ENCODE data around the gene RFXANK. TPM values are rescaled to one million over a fixed set of nuclear protein-coding genes. Genes with fewer than 3 reads are reported as not detected.
"Not testable (repeated sequence)": the region's sequence is repeated elsewhere in the genome, so short reads cannot be mapped to it uniquely, and the experiment has no call there.

Gene RFXANK, protein sequence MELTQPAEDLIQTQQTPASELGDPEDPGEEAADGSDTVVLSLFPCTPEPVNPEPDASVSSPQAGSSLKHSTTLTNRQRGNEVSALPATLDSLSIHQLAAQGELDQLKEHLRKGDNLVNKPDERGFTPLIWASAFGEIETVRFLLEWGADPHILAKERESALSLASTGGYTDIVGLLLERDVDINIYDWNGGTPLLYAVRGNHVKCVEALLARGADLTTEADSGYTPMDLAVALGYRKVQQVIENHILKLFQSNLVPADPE
- total RNA-seq, result 100 to 1,000 TPM; 100 to 102 TPM

GRCh38 chr19:19192078-19192882 is at the start of gene RFXANK, which contains the start of gene BORCS8:
Gene RFXANK (plus strand): TSS chr19:19192258. CDS start chr19:19193947, 1,689 bp downstream.
Gene BORCS8 (minus strand): TSS chr19:19192152. CDS start chr19:19192117, 35 bp downstream.
- Mint-ChIP-seq H3K4me3 (peak within 1 kb of the TSS; percentile 98), H3K36me3 (ENCODE audit: low read depth) (peaks cover 29% of the 10 kb centered on the region), H3K27ac (peak within 1 kb of the TSS; percentile 99), H3K27me3 (no peaks in the 10 kb centered on the region), H3K9me3 (no peaks in the 10 kb centered on the region), H3K4me1 (peaks cover 48% of the 10 kb centered on the region)
- CTCF ChIA-PET, result interaction anchor here (0.7 to 3.3 kb wide), 12 partner anchors 8 to 298 kb away, joined by 3 to 19 read pairs (median 7); partner anchors contain the start of genes COPE, DDX49, GATAD2A and NR2C2AP
- POLR2A ChIA-PET, result interaction anchor here (0.6 to 5.1 kb wide), 14 partner anchors 12 to 635 kb away, joined by 3 to 102 read pairs (median 3); partner anchors contain the start of genes ATP13A1 and NR2C2AP
- DNase-seq, result peak; percentile 99

- Mint-ChIP-seq H3K27ac (no peak overlapping the region), H3K36me3 (ENCODE audit: low read depth) (no peaks in the 10 kb centered on the region), H3K9me3 (no peaks in the 10 kb centered on the region), H3K4me1 (peaks cover 22% of the 10 kb centered on the region), H3K4me3 (no peak overlapping the region), H3K27me3 (no peaks in the 10 kb centered on the region)
- CTCF ChIA-PET, result no interaction called here
- no peak for DNase-seq
- POLR2A ChIA-PET, result no interaction called here
Measured at GRCh38 chr19:19142347-19142746, 49.7 kb upstream of the RFXANK start.

- POLR2A ChIA-PET, result interaction anchor here (1.0 to 1.1 kb wide), 2 partner anchors 29 to 345 kb away, joined by 3 read pairs; no protein-coding TSS in a partner anchor
Measured at GRCh38 chr19:19145281-19145680, 46.8 kb upstream of the RFXANK start.

GRCh38 chr19:19145684-19146608 is 46.1 kb upstream of the RFXANK start:
- H3K27ac Mint-ChIP-seq, result no peak overlapping the region
- POLR2A ChIA-PET, result interaction anchor here (1.0 to 1.1 kb wide), 2 partner anchors 29 to 345 kb away, joined by 3 read pairs; no protein-coding TSS in a partner anchor

More at GRCh38 chr19:19145281-19145680, 46.8 kb upstream of the RFXANK start:
- DNase-seq, result no peak
- H3K27ac Mint-ChIP-seq, result no peak overlapping the region
- no peaks in the 10 kb centered on the region for H3K27me3 Mint-ChIP-seq
- H3K4me1 Mint-ChIP-seq, result no peaks in the 10 kb centered on the region
- CTCF ChIA-PET, result interaction anchor here (0.6 to 4.1 kb wide), 12 partner anchors 12 to 150 kb away, joined by 3 to 23 read pairs (median 4); partner anchors contain the start of genes BORCS8, RFXANK and SLC25A42
- H3K4me3 Mint-ChIP-seq, result no peak overlapping the region
- no peaks in the 10 kb centered on the region for H3K36me3 Mint-ChIP-seq (ENCODE audit: low read depth)
- no peaks in the 10 kb centered on the region for H3K9me3 Mint-ChIP-seq

DNA sequence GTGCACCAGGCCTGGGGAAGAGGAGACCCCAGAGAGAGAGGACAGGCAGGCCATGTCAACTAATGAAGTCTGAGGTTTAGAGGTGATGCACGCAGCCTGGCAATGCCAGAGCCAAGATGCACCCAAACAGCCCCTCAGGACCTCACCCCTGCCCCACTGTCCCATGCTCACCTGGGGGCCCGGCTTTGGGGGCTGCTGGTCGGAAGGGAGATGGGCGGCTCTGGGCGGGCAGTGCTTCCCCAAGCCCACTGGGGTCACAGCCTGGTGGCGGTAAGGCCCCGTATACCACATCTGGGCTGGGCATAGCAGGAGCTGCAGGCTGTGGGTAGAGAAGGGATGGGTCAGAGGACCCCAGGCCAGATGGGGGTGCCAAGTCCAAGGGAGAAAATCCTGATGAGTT is 45.2 kb upstream of the RFXANK start:
- no peaks in the 10 kb centered on the region for H3K36me3 Mint-ChIP-seq (ENCODE audit: low read depth)
- no peak overlapping the region for H3K4me3 Mint-ChIP-seq
- ChIA-PET POLR2A (no interaction called here), CTCF (interaction anchor here (1.4 to 4.1 kb wide), 5 partner anchors 11 to 169 kb away, joined by 3 to 23 read pairs (median 7); no protein-coding TSS in a partner anchor)
- no peaks in the 10 kb centered on the region for H3K27me3 Mint-ChIP-seq
- no peak for DNase-seq
- H3K9me3 Mint-ChIP-seq, result no peaks in the 10 kb centered on the region
- H3K27ac Mint-ChIP-seq, result no peak overlapping the region
- H3K4me1 Mint-ChIP-seq, result no peaks in the 10 kb centered on the region

More at GRCh38 chr19:19145684-19146608, 46.1 kb upstream of the RFXANK start:
- no peaks in the 10 kb centered on the region for H3K4me1 Mint-ChIP-seq
- H3K36me3 Mint-ChIP-seq (ENCODE audit: low read depth), result no peaks in the 10 kb centered on the region
- H3K9me3 Mint-ChIP-seq, result no peaks in the 10 kb centered on the region
- H3K27me3 Mint-ChIP-seq, result no peaks in the 10 kb centered on the region
- H3K4me3 Mint-ChIP-seq, result no peak overlapping the region
- CTCF ChIA-PET, result interaction anchor here (0.6 to 4.1 kb wide), 12 partner anchors 11 to 149 kb away, joined by 3 to 23 read pairs (median 4); partner anchors contain the start of genes BORCS8, RFXANK and SLC25A42
- peak; percentile 89 for DNase-seq

GRCh38 chr19:19147344-19147743 is 44.7 kb upstream of the RFXANK start:
- Mint-ChIP-seq H3K27ac (no peak overlapping the region), H3K9me3 (no peaks in the 10 kb centered on the region), H3K4me1 (no peaks in the 10 kb centered on the region), H3K27me3 (no peaks in the 10 kb centered on the region), H3K36me3 (ENCODE audit: low read depth) (no peaks in the 10 kb centered on the region), H3K4me3 (no peak overlapping the region)
- no peak for DNase-seq
- ChIA-PET CTCF (interaction anchor here (1.4 to 4.1 kb wide), 4 partner anchors 10 to 168 kb away, joined by 3 to 23 read pairs (median 9); no protein-coding TSS in a partner anchor), POLR2A (no interaction called here)

DNA sequence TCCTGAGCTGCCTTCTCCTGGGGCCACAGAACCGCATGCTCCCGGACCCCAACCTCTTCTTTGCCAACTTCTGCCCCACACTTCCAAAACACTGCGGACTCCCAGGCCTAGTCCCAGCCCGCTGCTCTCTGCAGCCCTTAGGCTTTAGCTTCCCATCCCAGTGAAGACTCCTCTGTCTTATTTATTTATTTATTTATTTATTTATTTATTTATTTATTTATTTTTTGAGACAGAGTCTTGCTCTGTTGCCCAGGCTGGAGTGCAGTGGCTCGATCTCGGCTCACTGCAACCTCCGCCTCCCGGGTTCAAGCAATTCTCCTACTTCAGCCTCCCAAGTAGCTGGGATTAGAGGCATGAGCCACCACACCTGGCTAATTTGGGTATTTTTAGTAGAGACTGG is 43.6 kb upstream of the RFXANK start:
- not testable (repeated sequence) for H3K9me3 Mint-ChIP-seq; DNase-seq; H3K27me3 Mint-ChIP-seq; H3K4me1 Mint-ChIP-seq; H3K36me3 Mint-ChIP-seq (ENCODE audit: low read depth); H3K27ac Mint-ChIP-seq; H3K4me3 Mint-ChIP-seq
- CTCF ChIA-PET, result interaction anchor here (1.8 to 4.1 kb wide), 2 partner anchors 9 to 27 kb away, joined by 11 to 23 read pairs; no protein-coding TSS in a partner anchor
- POLR2A ChIA-PET, result interaction anchor here (0.6 kb wide), 1 partner anchor 43 kb away, joined by 3 read pairs; the partner anchor contains the start of genes BORCS8 and RFXANK

GRCh38 chr19:19149435-19149834 is 42.6 kb upstream of the RFXANK start:
- Mint-ChIP-seq H3K4me3 (no peak overlapping the region), H3K36me3 (ENCODE audit: low read depth) (no peaks in the 10 kb centered on the region), H3K27ac (no peak overlapping the region), H3K4me1 (no peaks in the 10 kb centered on the region), H3K27me3 (no peaks in the 10 kb centered on the region), H3K9me3 (no peaks in the 10 kb centered on the region)
- POLR2A ChIA-PET, result no interaction called here
- CTCF ChIA-PET, result interaction anchor here (0.7 to 4.1 kb wide), 2 partner anchors 8 to 25 kb away, joined by 3 to 23 read pairs; no protein-coding TSS in a partner anchor
- no peak for DNase-seq

DNA sequence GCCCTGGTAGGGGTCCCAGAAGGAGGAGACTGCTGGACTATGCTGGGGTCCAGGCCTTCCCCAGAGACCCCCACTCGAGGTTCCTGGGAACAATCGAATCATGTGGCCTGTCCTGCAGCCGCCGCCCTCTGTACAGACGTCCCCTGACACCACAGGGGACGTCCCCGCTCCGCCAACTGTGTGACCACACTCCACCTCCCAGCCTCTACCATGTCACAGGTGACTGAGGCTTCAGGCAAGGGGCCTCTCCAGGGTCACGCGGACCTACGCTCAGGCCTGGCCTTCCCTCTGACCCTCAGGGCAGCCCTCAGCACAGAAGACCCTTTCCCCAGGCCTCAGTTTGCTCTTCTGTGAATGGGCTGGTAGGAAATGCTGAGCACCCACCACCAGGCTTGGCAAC is 40.6 kb upstream of the RFXANK start:
- ChIA-PET CTCF (no interaction called here), POLR2A (no interaction called here)
- Mint-ChIP-seq H3K27me3 (no peaks in the 10 kb centered on the region), H3K4me3 (no peak overlapping the region), H3K36me3 (ENCODE audit: low read depth) (peaks cover 3% of the 10 kb centered on the region), H3K4me1 (no peaks in the 10 kb centered on the region), H3K9me3 (no peaks in the 10 kb centered on the region), H3K27ac (no peak overlapping the region)
- no peak for DNase-seq

DNA sequence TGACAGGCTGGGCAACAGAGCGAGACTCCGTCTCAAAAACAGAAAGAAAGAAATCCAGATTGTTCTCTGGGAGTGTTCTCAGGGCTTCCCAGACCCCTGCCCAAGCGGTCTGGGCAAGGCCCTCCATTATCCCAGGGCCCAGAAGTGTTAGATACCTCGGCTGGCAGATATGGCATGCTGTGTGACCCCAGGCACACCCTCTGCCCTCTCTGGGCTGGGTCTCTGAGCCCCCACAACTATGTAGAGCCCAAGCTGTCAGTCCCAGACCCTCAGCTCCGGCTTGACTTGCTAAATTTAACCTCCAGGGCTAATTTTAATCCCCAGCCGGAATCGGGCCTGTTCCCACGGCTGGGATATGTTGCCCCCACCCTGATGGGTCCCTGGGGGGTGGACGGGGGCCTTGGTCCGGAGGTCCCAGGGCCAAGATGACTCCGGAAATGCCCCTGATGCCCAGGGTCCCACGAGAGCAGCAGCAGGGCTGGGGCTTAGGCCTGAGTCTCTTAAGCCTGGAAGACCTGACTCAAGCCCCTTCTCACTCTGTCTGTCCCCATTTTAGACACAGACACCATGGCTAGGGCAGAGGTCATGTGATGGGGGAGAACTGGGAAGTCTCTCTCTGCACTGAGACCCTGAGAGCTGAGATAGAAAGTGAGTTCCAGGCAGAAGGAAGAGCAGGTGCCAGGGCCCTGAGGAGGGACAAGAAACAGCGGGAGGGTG is 39.2 kb upstream of the RFXANK start:
- Mint-ChIP-seq H3K4me1 (no peaks in the 10 kb centered on the region), H3K27ac (no peak overlapping the region), H3K36me3 (ENCODE audit: low read depth) (peaks cover 3% of the 10 kb centered on the region), H3K4me3 (no peak overlapping the region), H3K27me3 (no peaks in the 10 kb centered on the region), H3K9me3 (no peaks in the 10 kb centered on the region)
- ChIA-PET CTCF (no interaction called here), POLR2A (no interaction called here)
- no peak for DNase-seq

GRCh38 chr19:19154768-19155494 is 37.1 kb upstream of the RFXANK start:
- Mint-ChIP-seq H3K27me3 (no peaks in the 10 kb centered on the region), H3K4me1 (no peaks in the 10 kb centered on the region), H3K36me3 (ENCODE audit: low read depth) (peaks cover 3% of the 10 kb centered on the region), H3K27ac (no peak overlapping the region), H3K9me3 (no peaks in the 10 kb centered on the region), H3K4me3 (no peak overlapping the region)
- POLR2A ChIA-PET, result no interaction called here
- no peak for DNase-seq
- CTCF ChIA-PET, result interaction anchor here (1.1 kb wide), 1 partner anchor 14 kb away, joined by 4 read pairs; no protein-coding TSS in a partner anchor
